HG03354 (cell line): ENCODE measurements around the gene CTR9.
A peak's percentile ranks its signal among the peaks of the same experiment; 100 is the strongest.

Experiments
- ATAC-seq: cut with Tn5 transposase; IDR thresholded peaks from one replicate; pipeline ENCODE4 v1.9.1; 2021; ENCODE audit warnings: mild to moderate bottlenecking; ENCODE audit not compliant: unreplicated experiment, poor library complexity, severe bottlenecking

Gene CTR9

DNA sequence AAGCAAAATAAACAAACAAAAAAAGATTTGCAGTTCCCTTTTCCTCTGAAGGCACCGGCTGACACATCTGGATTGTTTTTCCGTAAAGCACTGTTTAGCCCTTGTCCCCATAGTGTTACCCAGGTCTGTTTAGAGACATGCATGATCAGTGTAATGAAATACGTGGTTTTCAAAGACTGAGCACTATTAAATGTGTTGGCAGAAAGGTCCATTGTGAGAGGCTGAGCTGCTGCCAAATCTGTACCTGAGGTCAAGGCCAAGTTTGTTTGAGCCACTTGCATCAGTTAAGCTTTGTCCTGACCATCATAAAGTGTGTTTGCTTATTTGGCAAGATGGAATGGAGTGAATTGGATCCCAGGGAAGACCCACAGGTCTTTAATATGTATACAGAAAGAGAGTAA lies 26.3 kb downstream of the CTR9 start:
- no peak for ATAC-seq

DNA sequence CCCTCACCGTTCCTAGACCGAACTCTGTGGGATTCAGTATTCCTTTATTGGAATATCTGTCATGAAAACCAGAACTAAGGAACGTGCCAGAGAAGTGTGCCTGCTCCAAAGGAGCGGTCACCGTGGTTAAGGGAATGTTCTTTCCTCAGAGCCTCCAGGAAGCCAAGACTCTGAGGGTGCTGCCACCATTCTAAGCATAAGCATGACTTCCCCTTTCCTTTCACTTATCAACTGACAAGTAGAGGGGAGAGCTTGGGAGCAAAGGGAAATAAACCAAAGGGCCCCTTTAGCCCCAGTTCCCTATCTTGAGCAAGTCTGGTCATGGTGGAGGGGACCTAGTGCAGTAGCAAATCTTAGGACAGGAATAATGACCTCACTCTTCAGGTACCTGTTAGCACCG lies 26.8 kb downstream of the CTR9 start:
- no peak for ATAC-seq

GRCh38 chr11:10778217-10778970 lies 27.3 kb downstream of the CTR9 start:
- ATAC-seq, result no peak

DNA sequence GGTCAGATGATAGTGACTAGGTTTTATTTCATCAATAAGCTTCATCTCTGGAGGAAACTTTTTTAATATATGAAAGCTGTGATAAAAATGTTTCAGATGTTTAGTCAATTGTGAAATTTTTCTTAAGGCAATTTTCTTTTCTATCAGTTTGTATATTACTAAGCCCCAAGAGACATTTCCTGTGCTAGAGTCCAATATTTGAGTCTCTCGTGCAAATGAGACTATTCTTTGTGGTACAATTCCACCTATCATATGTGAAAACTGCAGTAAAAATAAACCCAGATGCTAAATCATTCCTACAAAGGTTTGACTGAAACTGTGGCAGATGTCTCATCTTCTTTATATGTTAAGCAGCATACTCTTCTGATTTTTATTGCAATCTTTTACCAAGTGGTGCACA lies 28.0 kb downstream of the CTR9 start:
- ATAC-seq, result no peak

DNA sequence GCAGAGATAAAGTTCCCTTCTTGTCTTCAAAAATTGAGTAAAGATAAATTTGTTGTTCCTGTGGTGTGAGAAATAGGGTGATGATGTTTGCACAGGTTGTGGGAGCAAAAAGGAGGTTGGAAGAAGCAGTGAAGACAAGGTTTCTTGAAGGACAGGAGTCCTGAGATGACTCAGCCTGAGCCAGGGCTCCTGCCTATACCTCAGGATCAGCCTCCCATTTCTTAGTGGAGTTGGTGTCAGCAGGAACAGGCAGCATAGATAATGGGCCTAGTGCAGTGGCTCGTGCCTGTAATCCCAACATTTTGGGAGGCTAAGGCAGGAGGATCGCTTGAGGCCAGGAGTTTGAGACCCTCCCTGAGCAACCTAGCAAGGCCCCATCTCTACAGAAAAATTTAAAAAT lies 29.0 kb downstream of the CTR9 start:
- ATAC-seq, result no peak

DNA sequence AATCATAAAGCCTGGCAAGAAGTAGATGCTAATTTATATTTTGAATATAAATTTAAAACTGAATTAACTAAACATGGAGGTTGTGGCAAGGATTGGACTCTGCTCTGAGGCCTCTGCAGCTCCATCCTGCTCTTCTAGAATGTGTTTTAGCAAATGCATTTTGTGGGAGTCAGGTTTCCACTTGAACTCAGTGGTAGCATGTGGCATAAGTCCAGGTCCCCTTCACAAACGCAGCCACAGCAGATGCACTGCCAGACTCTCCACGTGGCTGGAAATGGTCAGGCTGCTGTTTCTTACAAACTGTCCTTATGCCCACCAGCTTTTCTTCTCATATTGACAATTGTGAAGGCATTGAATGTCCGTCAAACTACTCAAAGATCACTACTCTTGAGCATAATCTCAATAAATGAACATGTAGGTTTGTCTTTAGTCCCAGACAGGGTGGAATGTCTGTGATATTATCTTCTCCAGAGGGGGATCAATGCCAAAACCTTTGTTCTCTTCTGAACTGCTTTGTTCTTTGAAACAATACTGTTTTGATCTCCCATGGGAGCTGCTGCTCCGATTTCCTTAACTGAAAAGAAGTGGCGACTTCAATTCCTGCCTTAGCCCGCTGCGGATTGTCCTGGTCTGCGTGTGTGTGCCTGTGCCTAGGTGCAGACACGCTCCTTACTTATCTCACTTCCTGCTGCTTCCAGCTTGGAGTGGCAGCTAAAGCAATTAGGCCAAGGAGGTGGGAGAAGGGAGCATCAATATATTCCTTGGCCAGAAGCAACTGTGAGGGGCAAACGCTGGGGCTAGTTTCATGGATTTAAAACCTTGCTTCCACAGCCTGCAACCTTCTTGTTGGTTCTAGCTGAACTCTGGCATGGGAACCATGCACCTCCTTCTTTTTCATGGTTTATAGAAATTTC lies 33.4 kb downstream of the CTR9 start:
- ATAC-seq, result no peak

DNA sequence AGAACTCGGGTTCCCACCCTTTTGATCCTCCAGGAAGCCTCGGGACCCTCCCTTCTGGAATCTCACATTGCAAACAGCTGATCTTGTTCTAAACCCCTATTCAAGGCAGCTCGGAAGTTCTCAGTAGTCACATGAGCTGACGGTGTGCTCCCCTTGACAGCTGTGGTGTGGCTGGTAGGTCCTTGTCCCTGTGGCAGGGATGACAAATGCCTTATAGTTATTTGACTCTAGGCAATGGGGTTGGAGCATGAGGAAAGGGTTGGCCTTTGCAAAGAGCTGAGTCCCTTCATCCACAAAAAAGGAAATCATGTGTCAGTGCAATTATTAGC lies 34.1 kb downstream of the CTR9 start:
- ATAC-seq, result no peak

GRCh38 chr11:10786451-10786850 lies 35.4 kb downstream of the CTR9 start:
- ATAC-seq, result no peak

GRCh38 chr11:10792385-10793068 lies 41.5 kb downstream of the CTR9 start:
- peak; percentile 90 for ATAC-seq

DNA sequence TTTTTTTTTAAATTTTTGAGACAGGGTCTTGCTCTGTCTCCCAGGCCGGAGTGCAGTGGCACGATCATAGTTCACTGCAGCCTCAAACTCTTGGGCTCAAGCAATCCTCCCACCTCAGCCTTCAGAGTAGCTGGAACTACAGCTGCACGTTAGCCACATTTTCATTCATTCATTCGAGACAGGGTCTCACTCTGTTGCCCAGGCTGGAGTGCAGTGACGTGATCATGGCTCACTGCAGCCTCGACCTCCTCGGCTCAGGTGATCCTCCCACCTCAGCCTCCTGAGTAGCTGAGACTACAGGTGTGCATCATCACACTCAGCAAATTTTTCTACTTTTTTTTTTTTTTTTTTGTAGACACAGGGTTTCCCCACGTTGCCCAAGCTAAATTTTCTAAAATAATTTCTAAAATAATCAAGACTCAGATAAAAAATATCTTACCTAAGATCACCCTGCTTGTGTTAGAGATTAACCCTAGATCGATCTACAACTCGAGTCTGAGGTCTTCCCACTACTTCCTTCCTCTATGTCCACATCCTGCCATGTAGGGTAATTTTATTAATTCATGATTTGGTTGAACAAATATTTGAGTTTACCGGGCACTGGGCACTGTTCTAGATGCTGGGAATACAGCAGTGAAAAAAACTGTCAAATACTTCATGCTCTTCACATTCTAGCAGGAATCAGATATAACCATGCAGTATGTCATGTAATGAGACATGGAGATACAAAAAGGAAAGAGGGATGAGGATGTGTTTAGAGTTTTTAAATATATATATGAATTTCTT lies 42.6 kb downstream of the CTR9 start:
- no peak for ATAC-seq

DNA sequence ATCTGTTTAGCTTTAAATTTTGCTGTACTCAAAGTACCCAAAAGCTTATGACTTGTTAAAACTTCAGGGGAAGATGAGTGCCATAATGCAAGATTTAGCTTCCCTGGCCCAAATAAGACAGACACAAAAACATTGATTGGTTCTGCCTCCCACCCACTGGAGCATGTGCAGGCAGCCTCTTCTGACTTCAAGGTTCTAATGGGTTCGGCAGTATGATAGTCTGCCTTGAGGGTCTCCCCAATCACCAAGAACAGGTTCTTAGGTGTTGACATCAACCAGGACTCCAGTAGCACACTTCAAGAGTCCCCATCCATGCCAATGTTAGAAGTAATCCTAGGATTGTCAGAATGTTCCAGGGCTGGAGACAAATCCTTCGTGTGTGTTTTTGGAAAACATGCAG lies 45.1 kb downstream of the CTR9 start:
- ATAC-seq, result no peak

GRCh38 chr11:10797001-10797400 lies 46.0 kb downstream of the CTR9 start:
- ATAC-seq, result no peak

DNA sequence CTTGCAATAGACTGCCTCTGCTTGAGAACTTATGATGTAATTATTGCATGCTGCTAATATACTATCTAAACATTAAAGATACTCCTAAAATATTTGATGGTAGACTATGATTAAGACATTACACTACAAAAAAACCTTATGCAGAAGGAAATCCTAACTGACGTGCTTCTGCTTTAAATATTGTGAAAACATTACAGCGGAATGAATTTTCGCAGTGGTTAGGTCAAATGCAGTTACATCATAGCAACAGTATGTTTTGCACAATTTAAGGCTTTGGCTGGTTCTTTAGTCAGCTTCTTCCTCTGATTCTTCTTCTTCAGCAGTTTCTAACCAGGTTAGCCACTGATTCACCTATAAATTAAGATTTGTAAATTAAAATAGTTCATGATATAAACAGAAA lies 46.5 kb downstream of the CTR9 start:
- ATAC-seq, result no peak

GRCh38 chr11:10798330-10798928 lies 47.4 kb downstream of the CTR9 start:
- no peak for ATAC-seq

DNA sequence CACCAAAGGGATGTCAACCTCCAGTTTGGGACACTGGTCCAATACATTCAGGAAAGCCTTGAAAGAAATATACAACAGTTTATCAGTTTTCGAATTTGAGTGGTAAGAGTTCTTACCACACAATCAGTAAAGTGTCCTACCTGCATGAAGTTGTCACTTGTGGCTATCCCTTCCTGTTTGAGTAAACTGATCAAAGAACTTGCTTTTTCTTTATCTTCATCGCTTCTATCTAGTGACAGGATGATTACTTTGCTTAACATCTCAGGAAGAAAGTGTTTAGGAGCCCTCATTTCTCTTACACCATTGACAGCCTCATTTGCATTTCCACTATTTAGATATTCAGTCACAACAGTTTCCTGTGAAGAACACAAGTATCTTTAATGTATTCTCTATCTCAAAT lies 49.2 kb downstream of the CTR9 start:
- ATAC-seq, result no peak

- ATAC-seq, result no peak
Observed at GRCh38 chr11:10803676-10804075, 52.6 kb downstream of the CTR9 start.

- ATAC-seq, result no peak
Observed at GRCh38 chr11:10805741-10806140, 54.7 kb downstream of the CTR9 start.

DNA sequence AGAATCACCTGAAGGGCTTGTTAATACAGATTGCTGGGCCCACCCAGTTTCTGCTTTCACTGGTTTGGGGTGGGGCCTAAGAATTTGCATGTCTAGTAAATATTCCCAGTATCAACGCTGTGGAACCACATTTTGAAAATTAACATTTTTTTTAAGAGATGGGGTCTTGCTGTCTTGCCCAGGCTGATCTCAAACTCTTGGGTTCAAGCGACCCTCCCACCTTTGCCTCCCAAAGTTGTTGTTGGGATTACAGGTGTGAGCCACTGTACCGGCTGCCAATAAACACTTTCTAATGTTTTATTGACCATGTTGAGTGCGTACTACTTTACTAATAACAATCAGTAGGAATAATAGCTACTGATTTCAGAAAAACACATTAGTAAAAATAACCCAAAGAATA lies 55.2 kb downstream of the CTR9 start:
- ATAC-seq, result no peak

GRCh38 chr11:10807493-10808234 lies 56.6 kb downstream of the CTR9 start:
- ATAC-seq, result peak; percentile 3
